H1 (cell line): ENCODE data around the gene HDLBP. TPM values are rescaled to one million over a fixed set of nuclear protein-coding genes. Genes with fewer than 3 reads are reported as not detected.

ENCODE experiments used
- CTCF ChIA-PET: fragments of 300-600 bp; sonication (Branson Sonifier 250); formaldehyde crosslinking; loops from one replicate; lab custom pipeline; 2021; ENCODE audit not compliant: partially characterized antibody; lab: Charles Lee
- POLR2A ChIA-PET: fragments of 300-600 bp; sonication (Branson Sonifier 250); formaldehyde crosslinking; loops from one replicate; lab custom pipeline; 2021; ENCODE audit warnings: inconsistent platforms; ENCODE audit not compliant: partially characterized antibody; lab: Charles Lee
- DNase-seq, 2 experiments: peaks; one replicate each; pipeline versions ENCODE4 v3.0.0 to v3.0.0-alpha.2; 2010 to 2022; ENCODE audit warnings: low spot score in 2 of 2, low read depth in 1 of 2, mixed read lengths in 1 of 2
- FAIRE-seq: peaks from 2 replicates; lab custom pipeline; 2011; peaks lifted over from hg19 to GRCh38; lab: Jason Lieb, UNC
- H2AFZ ChIP-seq: 2 replicates; pipeline ENCODE4 v1.8.1; 2012; ENCODE audit warnings: low read length, inconsistent platforms
- H2AK5ac ChIP-seq: 2 replicates; pipeline ENCODE4 v1.6.1; 2013; ENCODE audit warnings: low read depth, low read length
- H2BK120ac ChIP-seq: replicated peaks from 2 replicates; pipeline ENCODE3; 2013; ENCODE audit warnings: low read depth, low read length, inconsistent platforms
- H2BK12ac ChIP-seq: 2 replicates; pipeline ENCODE4 v1.6.1; 2013; ENCODE audit warnings: low read depth, low read length
- H2BK15ac ChIP-seq: 2 replicates; pipeline ENCODE4 v1.6.1; 2013; ENCODE audit warnings: low read length
- H2BK20ac ChIP-seq: 2 replicates; pipeline ENCODE4 v1.6.1; 2013; ENCODE audit warnings: low read length
- H2BK5ac ChIP-seq: 2 replicates; pipeline ENCODE4 v1.6.1; 2013; ENCODE audit warnings: low read depth, low read length
- H3K14ac ChIP-seq: 2 replicates; pipeline ENCODE4 v1.6.1; 2013; ENCODE audit warnings: inconsistent platforms; ENCODE audit not compliant: insufficient read length
- H3K18ac ChIP-seq: 2 replicates; pipeline ENCODE4 v1.6.1; 2013; ENCODE audit warnings: low read length; ENCODE audit errors: extremely low read depth
- H3K23ac ChIP-seq: 2 replicates; pipeline ENCODE4 v1.6.1; 2013; ENCODE audit warnings: inconsistent platforms; ENCODE audit not compliant: insufficient read length
- H3K23me2 ChIP-seq: 2 replicates; pipeline ENCODE4 v1.6.1; 2013; ENCODE audit warnings: low read depth, low read length
- H3K27ac ChIP-seq: 2 replicates; pipeline ENCODE4 v1.6.1; 2011; ENCODE audit warnings: low read depth, low read length, inconsistent platforms
- H3K27me3 ChIP-seq, 4 experiments: replicated peaks in 1 of 4; 1 replicate in 1 of 4; 2 replicates in 3 of 4; pipeline versions ENCODE4 v1.6.1 to v1.8.1; 2011 to 2013; ENCODE audit warnings: low read length in 3 of 4, mild to moderate bottlenecking in 3 of 4, inconsistent platforms in 2 of 4, mixed read lengths in 2 of 4, moderate library complexity in 1 of 4; ENCODE audit not compliant: control insufficient read depth in 3 of 4, insufficient read depth in 3 of 4; ENCODE audit errors: extremely low read depth in 1 of 4
- H3K36me3 ChIP-seq, 4 experiments: 2 replicates each; pipeline versions ENCODE4 v1.6.1 to v1.8.1; 2011 to 2013; ENCODE audit warnings: mild to moderate bottlenecking in 4 of 4, low read length in 3 of 4, moderate library complexity in 2 of 4, control low read depth in 1 of 4, inconsistent platforms in 1 of 4; ENCODE audit not compliant: insufficient read depth in 4 of 4, control insufficient read depth in 2 of 4
- H3K4ac ChIP-seq: replicated peaks from 2 replicates; pipeline ENCODE3; 2013; ENCODE audit warnings: low read length, low read depth, mixed read lengths, inconsistent platforms; ENCODE audit not compliant: insufficient read length
- H3K4me1 ChIP-seq, 4 experiments: replicated peaks in 1 of 4; 1 replicate in 1 of 4; 2 replicates in 3 of 4; pipeline versions ENCODE4 v1.6.1 to v1.8.1; 2011 to 2013; ENCODE audit warnings: low read length in 3 of 4, inconsistent platforms in 2 of 4, mixed read lengths in 1 of 4; ENCODE audit not compliant: insufficient read depth in 4 of 4, control insufficient read depth in 3 of 4
- H3K4me2 ChIP-seq, 2 experiments: 2 replicates each; pipeline versions ENCODE4 v1.6.1 to v1.8.1; 2011 to 2013; ENCODE audit warnings: low read depth in 2 of 2, low read length in 2 of 2, control low read depth in 1 of 2, inconsistent platforms in 1 of 2, mild to moderate bottlenecking in 1 of 2; ENCODE audit not compliant: insufficient read depth in 1 of 2
- H3K4me3 ChIP-seq, 4 experiments: fragments of 200-600, 300-600 bp in 1 of 4; sonication (generic), shearing (Covaris generic), sonication (Bioruptor Twin) in 1 of 4; 2 replicates each; pipeline versions ENCODE4 v1.5.1 to v1.8.1; 2011 to 2016; ENCODE audit warnings: low read length in 4 of 4, low read depth in 3 of 4, control low read depth in 2 of 4, inconsistent platforms in 2 of 4, mild to moderate bottlenecking in 2 of 4, mixed read lengths in 1 of 4, moderate library complexity in 1 of 4; ENCODE audit not compliant: insufficient read depth in 2 of 4; ENCODE audit errors: extremely low read depth in 1 of 4
- H3K56ac ChIP-seq: replicated peaks from 2 replicates; pipeline ENCODE3; 2013; ENCODE audit warnings: low read depth, mild to moderate bottlenecking, mixed read lengths, low read length, inconsistent platforms; ENCODE audit not compliant: insufficient read length
- H3K79me1 ChIP-seq: 2 replicates; pipeline ENCODE4 v1.6.1; 2013; ENCODE audit warnings: low read depth, low read length, control low read depth
- H3K79me2 ChIP-seq, 2 experiments: 2 replicates each; pipeline versions ENCODE4 v1.6.1 to v1.8.1; 2012 to 2013; ENCODE audit warnings: low read length in 2 of 2, mild to moderate bottlenecking in 2 of 2, inconsistent platforms in 1 of 2; ENCODE audit not compliant: insufficient read depth in 2 of 2, control insufficient read depth in 1 of 2
- H3K9ac ChIP-seq, 4 experiments: replicated peaks in 1 of 4; 1 replicate in 1 of 4; 2 replicates in 3 of 4; pipeline versions ENCODE4 v1.6.1 to v1.8.1; 2011 to 2013; ENCODE audit warnings: low read depth in 3 of 4, low read length in 3 of 4, control low read depth in 2 of 4, mild to moderate bottlenecking in 2 of 4, moderate library complexity in 2 of 4, inconsistent platforms in 1 of 4; ENCODE audit errors: extremely low read depth in 1 of 4
- H3K9me3 ChIP-seq, 2 experiments: 2 replicates each; pipeline versions ENCODE4 v1.6.1 to v1.8.1; 2012 to 2013; ENCODE audit warnings: mild to moderate bottlenecking in 2 of 2, moderate library complexity in 2 of 2, control low read depth in 1 of 2, inconsistent platforms in 1 of 2, low read depth in 1 of 2, low read length in 1 of 2, mixed read lengths in 1 of 2; ENCODE audit not compliant: insufficient read depth in 2 of 2
- H4K20me1 ChIP-seq, 2 experiments: replicated peaks in 1 of 2; 2 replicates each; pipeline versions ENCODE3 to v1.8.1; 2011 to 2013; ENCODE audit warnings: inconsistent platforms in 2 of 2, low read length in 2 of 2, mild to moderate bottlenecking in 1 of 2; ENCODE audit not compliant: insufficient read depth in 2 of 2, control insufficient read depth in 1 of 2
- H4K5ac ChIP-seq: 2 replicates; pipeline ENCODE4 v1.6.1; 2013; ENCODE audit warnings: low read length, low read depth, mixed read lengths, inconsistent platforms; ENCODE audit not compliant: insufficient read length
- H4K8ac ChIP-seq: 2 replicates; pipeline ENCODE4 v1.8.0; 2013; ENCODE audit warnings: mild to moderate bottlenecking, moderate library complexity, low read length, inconsistent platforms; ENCODE audit not compliant: insufficient read depth; ENCODE audit errors: extremely low read depth
- H4K91ac ChIP-seq: replicated peaks from 2 replicates; pipeline ENCODE3; 2013; ENCODE audit warnings: low read length, mixed read lengths, inconsistent platforms; ENCODE audit not compliant: insufficient read length
- CBX5 ChIP-seq: fragments of 300-800, 300-1000 bp; sonication (generic); IDR thresholded peaks from 2 replicates; pipeline ENCODE4 v1.7.1; 2016; ENCODE audit warnings: antibody characterized with exemption, low read length, low read depth
- CEBPB ChIP-seq: IDR thresholded peaks from 2 replicates; pipeline ENCODE4 v1.6.1; 2012; ENCODE audit warnings: low read depth, low read length
- CTBP2 ChIP-seq: IDR thresholded peaks from 2 replicates; pipeline ENCODE4 v1.7.0; 2011; ENCODE audit warnings: borderline replicate concordance, mild to moderate bottlenecking, moderate library complexity, mixed read lengths, low read length; ENCODE audit not compliant: insufficient read depth, insufficient read length
- EGR1 ChIP-seq: IDR thresholded peaks from 2 replicates; pipeline ENCODE4 v1.6.1; 2011; ENCODE audit warnings: low read depth, low read length, borderline replicate concordance
- EP300 ChIP-seq, 2 experiments: IDR thresholded peaks; 1 replicate in 1 of 2; 2 replicates in 1 of 2; pipeline ENCODE4 v1.6.1; 2011 to 2012; ENCODE audit warnings: low read depth in 2 of 2, low read length in 2 of 2, mild to moderate bottlenecking in 2 of 2, borderline replicate concordance in 1 of 2, inconsistent platforms in 1 of 2, moderate library complexity in 1 of 2
- JUN ChIP-seq: IDR thresholded peaks from 2 replicates; pipeline ENCODE4 v1.6.1; 2011; ENCODE audit warnings: low read depth, mild to moderate bottlenecking, improper control_type of control experiment, low read length
- POLR2A ChIP-seq, 2 experiments: IDR thresholded peaks; 1 replicate in 1 of 2; 2 replicates in 1 of 2; pipeline ENCODE4 v1.6.1; 2011; ENCODE audit warnings: low read depth in 2 of 2, low read length in 2 of 2, mild to moderate bottlenecking in 2 of 2; ENCODE audit errors: control extremely low read depth in 1 of 2
- RNF2 ChIP-seq: fragments of 200-900, 300-1000 bp; sonication (generic); IDR thresholded peaks from 2 replicates; pipeline ENCODE4 v1.7.1; 2016; ENCODE audit warnings: borderline replicate concordance, low read depth, mild to moderate bottlenecking, antibody characterized with exemption, low read length; ENCODE audit not compliant: poor library complexity, severe bottlenecking; ENCODE audit errors: missing control alignments
- SIRT6 ChIP-seq: IDR thresholded peaks from one replicate; pipeline ENCODE4 v1.7.1; 2012; ENCODE audit warnings: low read length, inconsistent platforms
- SP1 ChIP-seq: IDR thresholded peaks from 2 replicates; pipeline ENCODE4 v1.6.1; 2011; ENCODE audit warnings: low read depth, low read length
- SP2 ChIP-seq: IDR thresholded peaks from 2 replicates; pipeline ENCODE4 v1.6.1; 2012; ENCODE audit warnings: mild to moderate bottlenecking, low read length, inconsistent platforms
- SUZ12 ChIP-seq: fragments of 200-600 bp; sonication (generic); IDR thresholded peaks from 2 replicates; pipeline ENCODE4 v1.6.1; 2012; ENCODE audit warnings: mild to moderate bottlenecking, inconsistent platforms, low read length, moderate library complexity, mixed read lengths
- TAF1 ChIP-seq: IDR thresholded peaks from 2 replicates; pipeline ENCODE4 v1.6.1; 2011; ENCODE audit warnings: mild to moderate bottlenecking, low read depth, low read length
- WGBS, 2 experiments: shearing (Covaris generic) in 1 of 2; methylation state at CpG; one replicate each; pipeline versions ENCODE4 v1.1.6 to v1.1.7; 2013 to 2015; ENCODE audit warnings: low lambda C conversion rate in 2 of 2, mixed read lengths in 2 of 2, inconsistent platforms in 1 of 2, low coverage in 1 of 2, missing lambda C conversion rate in 1 of 2; ENCODE audit not compliant: insufficient replicate concordance in 2 of 2, insufficient coverage in 1 of 2, insufficient read length in 1 of 2; ENCODE audit errors: extremely low coverage in 1 of 2, missing lambda C conversion rate in 1 of 2; 5-methylcytosine and 5-hydroxymethylcytosine counted together
- polyA plus RNA-seq, 7 experiments: library from polyadenylated mRNA; depleted of rRNA in 3 of 7; stranded (reverse) in 5 of 7; unstranded in 2 of 7; fragments of >200 nt in 5 of 7; fragments of 200-250 nt in 2 of 7; gene quantifications; 1 replicate in 5 of 7; 2 replicates in 1 of 7; 4 replicates in 1 of 7; pipeline versions ENCODE4 v1.2.1 to v1.2.3, GENCODE V29; 2011 to 2013; ENCODE audit warnings: missing spikeins in 2 of 7, mixed read lengths in 2 of 7
- total RNA-seq: library from RNA; stranded (reverse); fragmentation: NEBNext Ultra II Directional; extraction: Animal tissue kit (Norgen Biotek cat#: 25700); gene quantifications from 2 replicates; pipeline ENCODE4 v1.2.1, GENCODE V29; 2021
- TF ChIP-seq, protein P1 (sequence below): IDR thresholded peaks from 2 replicates; pipeline ENCODE4 v1.6.1; 2012; ENCODE audit warnings: low read length, inconsistent platforms

HDLBP gene
- total and polyA plus RNA-seq, 2 of the 8 experiments (the other 6 are each of a cell fraction or from before 2014, with no cell fraction given) = 185 to 360 TPM

GRCh38 chr2:241213567-241213966, 101.9 kb downstream of the HDLBP start:
- H3K27me3 ChIP-seq = no peaks in the 10 kb centered on the region
- H3K18ac ChIP-seq = no peak overlapping the region
- no peak overlapping the region for H3K4me2 ChIP-seq
- H3K79me1 ChIP-seq = no peaks in the 10 kb centered on the region
- no peak overlapping the region for H2BK20ac ChIP-seq
- H2BK12ac ChIP-seq = no peak overlapping the region
- no peaks in the 10 kb centered on the region for H3K79me2 ChIP-seq
- no peak overlapping the region for H3K4ac ChIP-seq
- DNase-seq (no peak), FAIRE-seq (no peak)
- H3K56ac ChIP-seq = no peak overlapping the region
- peaks cover 0 to 16% (median 10%) of the 10 kb centered on the region in 4 experiments; a peak in 6 of 7 replicates for H3K4me1 ChIP-seq
- no peak overlapping the region for H4K5ac ChIP-seq
- peaks cover 5% of the 10 kb centered on the region; the same call in 1 of the 2 replicates for H3K23me2 ChIP-seq
- no peak overlapping the region for H3K14ac ChIP-seq
- no peak overlapping the region for H2AFZ ChIP-seq
- no peak overlapping the region for H2BK15ac ChIP-seq
- no peak overlapping the region for H2BK5ac ChIP-seq
- TF ChIP-seq POLR2A (IDR thresholded peaks at IDR 0.05; ENCODE audit: control extremely low read depth in 1 of 2, low read depth in 2 of 2, low read length in 2 of 2) (no peak), JUN (no peak), SUZ12 (no peak), SP1 (no peak), TAF1 (no peak), SP2 (no peak), RNF2 (no peak), EGR1 (no peak), CEBPB (no peak), CBX5 (no peak), SIRT6 (no peak), EP300 (IDR thresholded peaks at IDR 0.05; ENCODE audit: borderline replicate concordance in 1 of 2, low read depth in 2 of 2, low read length in 2 of 2) (no peak), CTBP2 (no peak)
- TF ChIP-seq, protein P1, sequence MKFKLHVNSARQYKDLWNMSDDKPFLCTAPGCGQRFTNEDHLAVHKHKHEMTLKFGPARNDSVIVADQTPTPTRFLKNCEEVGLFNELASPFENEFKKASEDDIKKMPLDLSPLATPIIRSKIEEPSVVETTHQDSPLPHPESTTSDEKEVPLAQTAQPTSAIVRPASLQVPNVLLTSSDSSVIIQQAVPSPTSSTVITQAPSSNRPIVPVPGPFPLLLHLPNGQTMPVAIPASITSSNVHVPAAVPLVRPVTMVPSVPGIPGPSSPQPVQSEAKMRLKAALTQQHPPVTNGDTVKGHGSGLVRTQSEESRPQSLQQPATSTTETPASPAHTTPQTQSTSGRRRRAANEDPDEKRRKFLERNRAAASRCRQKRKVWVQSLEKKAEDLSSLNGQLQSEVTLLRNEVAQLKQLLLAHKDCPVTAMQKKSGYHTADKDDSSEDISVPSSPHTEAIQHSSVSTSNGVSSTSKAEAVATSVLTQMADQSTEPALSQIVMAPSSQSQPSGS = no peak
- no peak overlapping the region for H2AK5ac ChIP-seq
- H3K9me3 ChIP-seq = no peaks in the 10 kb centered on the region
- CTCF ChIA-PET = no interaction called here
- no peak overlapping the region for H2BK120ac ChIP-seq
- no peak overlapping the region for H3K4me3 ChIP-seq
- WGBS, 2 experiments = 87% methylated on average over 7 of the region's 7 CpGs; no CpG with 5 or more reads in 1 of the 2 experiments
- no peaks in the 10 kb centered on the region for H4K20me1 ChIP-seq
- POLR2A ChIA-PET = no interaction called here
- no peaks in the 10 kb centered on the region for H3K36me3 ChIP-seq
- no peak overlapping the region for H4K8ac ChIP-seq
- no peak overlapping the region for H3K9ac ChIP-seq
- no peak overlapping the region for H4K91ac ChIP-seq
- no peak overlapping the region for H3K27ac ChIP-seq
- no peak overlapping the region for H3K23ac ChIP-seq
